Erythroblast (primary cell): ENCODE data around the gene BRF1.

Source experiments
- GATA1 ChIP-seq: IDR thresholded peaks from 2 replicates; pipeline ENCODE4 v1.6.1; 2011; ENCODE audit warnings: low read depth, mild to moderate bottlenecking, control low read depth, low read length, moderate library complexity
- POLR2A ChIP-seq: IDR thresholded peaks from 2 replicates; pipeline ENCODE4 v1.6.1; 2011; ENCODE audit warnings: mild to moderate bottlenecking, low read length

DNA sequence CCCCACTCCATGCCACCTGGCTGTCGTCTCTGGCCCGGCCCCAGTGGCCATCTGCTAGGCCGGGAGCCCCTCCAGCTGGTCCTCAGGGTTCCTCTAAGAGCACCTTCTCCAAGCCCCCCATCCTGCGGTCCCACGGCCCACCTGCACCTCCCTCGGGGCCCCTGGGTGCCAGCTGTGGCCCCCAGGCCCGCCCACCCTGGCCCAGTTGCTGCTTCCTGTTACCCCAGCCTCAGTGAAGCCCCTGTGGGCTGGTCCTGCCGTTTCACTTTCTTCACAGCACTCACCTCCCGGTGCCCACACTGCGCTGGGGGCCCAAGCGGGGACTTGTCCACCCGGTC is 92.1 kb downstream of the BRF1 start:
- TF ChIP-seq POLR2A (no peak), GATA1 (no peak)
